ENCODE results near the gene HDAC5. TPM values are rescaled to one million over a fixed set of nuclear protein-coding genes. Genes with fewer than 3 reads are reported as not detected.

HDAC5 gene
- total RNA-seq, 2 experiments from 2014 or later: 24.0 to 24.9 TPM

DNA sequence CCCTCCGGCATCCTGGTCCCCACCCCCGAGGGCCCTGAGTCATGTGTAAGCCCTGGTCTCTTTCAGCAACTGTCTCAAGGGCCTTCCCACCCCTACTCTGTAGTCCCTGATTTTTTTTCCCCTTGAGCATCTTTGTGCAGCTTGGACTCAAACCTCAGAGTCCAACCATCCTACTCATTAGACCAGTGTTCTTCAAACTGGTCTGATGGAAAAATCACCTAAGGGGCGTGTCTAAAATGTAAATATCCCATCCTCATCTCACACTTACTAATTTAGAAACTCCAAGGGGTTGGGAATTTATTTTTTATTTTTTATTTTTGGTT lies 52.3 kb downstream of the HDAC5 start:
- no peak for ATAC-seq
- Mint-ChIP-seq H3K36me3 (ENCODE audit: low read depth) (peaks cover 10% of the 10 kb centered on the region), H3K9me3 (ENCODE audit: insufficient read depth) (no peaks in the 10 kb centered on the region), H3K27ac (peak overlapping the region; percentile 96), H3K4me1 (ENCODE audit: low read depth) (peaks cover 38% of the 10 kb centered on the region), H3K4me3 (peak overlapping the region; percentile 91), H3K27me3 (ENCODE audit: low read depth) (no peaks in the 10 kb centered on the region)
- POLR2A ChIA-PET: interaction anchor here (0.7 to 1.0 kb wide), 4 partner anchors 9 to 63 kb away, joined by 3 to 4 read pairs (median 3); no protein-coding TSS in a partner anchor
- CTCF ChIA-PET: no interaction called here
- no peak for DNase-seq

DNA sequence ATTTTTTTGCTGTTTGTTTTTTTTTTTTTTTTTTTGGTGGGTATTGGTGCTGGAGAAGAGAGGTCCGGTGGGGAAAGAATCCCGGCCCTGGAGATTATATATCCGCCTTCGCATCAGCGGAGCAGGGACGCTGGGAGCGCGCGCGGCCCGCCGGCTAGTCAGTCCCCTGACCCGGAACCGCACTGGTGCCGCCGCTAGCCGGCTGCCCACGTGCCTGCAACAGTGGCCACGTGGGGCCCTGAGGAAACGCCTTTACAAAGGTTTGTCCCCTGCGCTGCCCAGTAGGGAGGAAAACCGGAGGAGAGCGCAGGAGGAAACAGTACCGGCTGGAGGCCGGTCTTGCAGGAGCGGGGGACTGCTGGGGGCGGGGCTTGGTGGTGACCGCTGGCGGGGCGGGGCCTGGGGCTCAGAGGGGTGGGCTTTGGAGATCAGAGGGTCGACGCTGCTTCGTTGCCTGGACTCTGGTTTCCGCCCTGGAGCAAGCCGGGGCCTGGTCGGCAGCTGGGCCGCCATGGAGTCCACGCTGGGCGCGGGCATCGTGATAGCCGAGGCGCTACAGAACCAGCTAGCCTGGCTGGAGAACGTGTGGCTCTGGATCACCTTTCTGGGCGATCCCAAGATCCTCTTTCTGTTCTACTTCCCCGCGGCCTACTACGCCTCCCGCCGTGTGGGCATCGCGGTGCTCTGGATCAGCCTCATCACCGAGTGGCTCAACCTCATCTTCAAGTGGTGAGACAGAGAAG lies 52.8 kb downstream of the HDAC5 start, which contains the start of gene G6PC3:
Gene G6PC3 (plus strand): TSS at position 281 of the 743 bp plus-strand sequence. CDS start 231 bp downstream, at position 512.
- peak; percentile 90 for DNase-seq
- H3K36me3 Mint-ChIP-seq (ENCODE audit: low read depth): peaks cover 7% of the 10 kb centered on the region
- CTCF ChIA-PET: no interaction called here
- POLR2A ChIA-PET: interaction anchor here (0.7 to 1.0 kb wide), 3 partner anchors 9 to 62 kb away, joined by 3 read pairs; no protein-coding TSS in a partner anchor
- H3K4me1 Mint-ChIP-seq (ENCODE audit: low read depth): peaks cover 41% of the 10 kb centered on the region
- no peaks in the 10 kb centered on the region for H3K27me3 Mint-ChIP-seq (ENCODE audit: low read depth)
- no peaks in the 10 kb centered on the region for H3K9me3 Mint-ChIP-seq (ENCODE audit: insufficient read depth)
- H3K4me3 Mint-ChIP-seq: peak within 1 kb of the TSS; percentile 91
- ATAC-seq: peak; percentile 74
- peak within 1 kb of the TSS; percentile 96 for H3K27ac Mint-ChIP-seq

DNA sequence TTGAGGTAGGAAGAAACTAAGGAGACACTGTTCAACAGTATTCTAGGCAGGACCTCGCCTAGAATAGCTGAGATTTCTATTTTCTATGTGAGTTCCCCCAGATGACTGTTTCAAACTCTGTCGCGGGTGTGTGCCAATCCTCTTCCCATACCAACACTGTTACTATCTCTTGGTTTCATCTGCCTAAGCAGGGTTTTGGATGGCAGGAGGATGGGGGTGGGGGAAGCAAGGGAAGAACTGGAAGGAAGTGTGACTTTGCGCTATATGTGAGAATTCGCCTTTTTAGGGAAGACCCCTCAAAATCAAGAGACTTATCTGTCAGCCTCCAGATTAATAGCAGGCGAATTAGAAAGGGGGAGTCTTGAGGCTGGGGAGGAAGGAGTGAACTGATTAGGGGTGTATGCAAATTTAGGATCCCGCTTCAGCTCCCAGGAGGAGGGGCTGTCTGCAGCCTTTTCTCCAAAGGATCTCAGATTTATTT lies 53.4 kb downstream of the HDAC5 start:
- Mint-ChIP-seq H3K4me3 (peak overlapping the region; percentile 91), H3K27ac (peak overlapping the region; percentile 96), H3K4me1 (ENCODE audit: low read depth) (peaks cover 44% of the 10 kb centered on the region), H3K27me3 (ENCODE audit: low read depth) (no peaks in the 10 kb centered on the region), H3K9me3 (ENCODE audit: insufficient read depth) (no peaks in the 10 kb centered on the region), H3K36me3 (ENCODE audit: low read depth) (peaks cover 5% of the 10 kb centered on the region)
- DNase-seq: no peak
- ATAC-seq: no peak
- ChIA-PET CTCF (no interaction called here), POLR2A (no interaction called here)

DNA sequence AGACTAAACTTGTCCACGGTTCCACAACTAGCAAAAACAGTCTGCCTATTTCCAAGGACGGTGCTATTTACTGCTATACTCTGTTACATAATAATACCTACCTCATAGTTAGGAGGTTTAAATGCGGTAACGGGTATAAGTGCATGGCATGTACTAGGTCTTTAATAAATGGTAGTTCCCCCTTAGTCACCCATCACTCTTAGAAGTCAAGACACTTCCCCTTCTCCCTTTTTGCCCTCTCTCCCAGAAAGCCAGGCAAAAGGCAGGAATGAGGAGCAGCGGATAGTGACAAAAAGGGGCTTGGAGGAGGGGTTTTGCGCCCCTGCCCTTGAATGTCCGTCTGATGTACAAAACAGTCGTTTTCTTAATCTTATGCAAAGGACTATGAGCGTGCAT lies 55.9 kb downstream of the HDAC5 start:
- ATAC-seq (no peak), DNase-seq (no peak)
- H3K4me3 Mint-ChIP-seq: peak overlapping the region; percentile 86
- POLR2A ChIA-PET: interaction anchor here (2.1 kb wide), 1 partner anchor 23 kb away, joined by 7 read pairs; no protein-coding TSS in a partner anchor
- H3K36me3 Mint-ChIP-seq (ENCODE audit: low read depth): peaks cover 18% of the 10 kb centered on the region
- H3K27ac Mint-ChIP-seq: peak overlapping the region; percentile 93
- no peaks in the 10 kb centered on the region for H3K9me3 Mint-ChIP-seq (ENCODE audit: insufficient read depth)
- H3K27me3 Mint-ChIP-seq (ENCODE audit: low read depth): no peaks in the 10 kb centered on the region
- CTCF ChIA-PET: no interaction called here
- H3K4me1 Mint-ChIP-seq (ENCODE audit: low read depth): peaks cover 49% of the 10 kb centered on the region

DNA sequence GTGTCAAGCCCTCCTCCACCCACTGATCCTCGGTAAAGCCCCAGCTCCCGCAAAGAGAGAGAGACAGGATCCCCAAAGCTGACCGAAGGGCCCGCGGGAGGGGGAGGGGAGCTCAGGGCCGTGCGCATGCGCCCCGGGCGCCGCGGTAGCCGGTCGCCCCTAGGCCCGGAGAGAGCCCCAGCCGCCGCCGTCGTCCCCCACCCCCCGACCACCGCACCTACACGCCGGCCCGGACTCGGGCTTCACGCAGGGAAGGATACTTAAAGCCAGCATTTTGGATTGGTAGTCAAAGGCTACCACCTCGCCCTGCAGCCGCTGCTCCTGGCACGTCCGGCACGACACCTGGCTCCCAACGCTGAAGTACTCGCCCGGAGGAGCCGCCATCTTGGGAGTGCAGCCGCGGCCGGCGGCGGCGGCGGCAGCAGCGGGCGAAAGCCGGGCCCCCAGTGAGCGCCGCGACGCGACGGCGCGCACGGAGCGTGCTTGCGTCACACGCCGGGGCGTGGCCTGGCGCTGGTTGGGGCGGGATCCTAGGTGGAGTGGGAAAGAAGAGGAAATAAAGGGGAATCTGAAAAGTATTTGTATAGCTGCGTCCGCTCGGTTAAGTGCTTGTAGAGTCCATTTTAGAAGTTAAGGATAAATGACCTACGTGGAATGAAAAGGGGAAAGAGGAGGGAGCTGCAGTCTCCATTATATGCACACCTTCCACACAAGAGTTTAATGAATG lies 57.1 kb downstream of the HDAC5 start, which contains the start of gene LSM12:
Gene LSM12 (minus strand): TSS at position 468 of the 727 bp plus-strand sequence. CDS start 84 bp downstream, at position 384.
- ATAC-seq: peak; percentile 73
- peak within 1 kb of the TSS; percentile 93 for H3K27ac Mint-ChIP-seq
- peak; percentile 91 for DNase-seq
- H3K27me3 Mint-ChIP-seq (ENCODE audit: low read depth): no peaks in the 10 kb centered on the region
- ChIA-PET POLR2A (interaction anchor here (0.7 to 2.1 kb wide), 7 partner anchors 8 to 750 kb away, joined by 3 to 7 read pairs (median 3); partner anchors contain the start of gene HDAC5), CTCF (interaction anchor here (1.3 to 1.9 kb wide), 4 partner anchors 25 to 102 kb away, joined by 4 to 6 read pairs (median 4); partner anchors contain the start of gene HDAC5)
- peaks cover 26% of the 10 kb centered on the region for H3K36me3 Mint-ChIP-seq (ENCODE audit: low read depth)
- no peaks in the 10 kb centered on the region for H3K9me3 Mint-ChIP-seq (ENCODE audit: insufficient read depth)
- H3K4me3 Mint-ChIP-seq: peak within 1 kb of the TSS; percentile 86
- H3K4me1 Mint-ChIP-seq (ENCODE audit: low read depth): peaks cover 43% of the 10 kb centered on the region

- DNase-seq (peak; percentile 33), ATAC-seq (no peak)
- no peaks in the 10 kb centered on the region for H3K27me3 Mint-ChIP-seq (ENCODE audit: low read depth)
- CTCF ChIA-PET: interaction anchor here (1.3 to 1.9 kb wide), 4 partner anchors 25 to 103 kb away, joined by 4 to 6 read pairs (median 4); partner anchors contain the start of gene HDAC5
- H3K27ac Mint-ChIP-seq: peak overlapping the region; percentile 93
- peaks cover 42% of the 10 kb centered on the region for H3K4me1 Mint-ChIP-seq (ENCODE audit: low read depth)
- H3K36me3 Mint-ChIP-seq (ENCODE audit: low read depth): peaks cover 29% of the 10 kb centered on the region
- peak overlapping the region; percentile 86 for H3K4me3 Mint-ChIP-seq
- POLR2A ChIA-PET: interaction anchor here (0.8 to 2.1 kb wide), 5 partner anchors 9 to 750 kb away, joined by 3 to 7 read pairs (median 4); partner anchors contain the start of gene HDAC5
- no peaks in the 10 kb centered on the region for H3K9me3 Mint-ChIP-seq (ENCODE audit: insufficient read depth)
Measured at GRCh38 chr17:44065668-44066203, 57.7 kb downstream of the HDAC5 start.

- H3K4me3 Mint-ChIP-seq: peak overlapping the region; percentile 23
- ATAC-seq: no peak
- ChIA-PET CTCF (interaction anchor here (1.0 to 1.2 kb wide), 2 partner anchors 10 to 23 kb away, joined by 3 to 5 read pairs; no protein-coding TSS in a partner anchor), POLR2A (no interaction called here)
- peak overlapping the region; percentile 19 for H3K27ac Mint-ChIP-seq
- H3K27me3 Mint-ChIP-seq (ENCODE audit: low read depth): no peaks in the 10 kb centered on the region
- H3K4me1 Mint-ChIP-seq (ENCODE audit: low read depth): peaks cover 48% of the 10 kb centered on the region
- H3K36me3 Mint-ChIP-seq (ENCODE audit: low read depth): peaks cover 44% of the 10 kb centered on the region
- DNase-seq: no peak
- no peaks in the 10 kb centered on the region for H3K9me3 Mint-ChIP-seq (ENCODE audit: insufficient read depth)
Measured at GRCh38 chr17:44063704-44064639, 59.5 kb downstream of the HDAC5 start.

DNA sequence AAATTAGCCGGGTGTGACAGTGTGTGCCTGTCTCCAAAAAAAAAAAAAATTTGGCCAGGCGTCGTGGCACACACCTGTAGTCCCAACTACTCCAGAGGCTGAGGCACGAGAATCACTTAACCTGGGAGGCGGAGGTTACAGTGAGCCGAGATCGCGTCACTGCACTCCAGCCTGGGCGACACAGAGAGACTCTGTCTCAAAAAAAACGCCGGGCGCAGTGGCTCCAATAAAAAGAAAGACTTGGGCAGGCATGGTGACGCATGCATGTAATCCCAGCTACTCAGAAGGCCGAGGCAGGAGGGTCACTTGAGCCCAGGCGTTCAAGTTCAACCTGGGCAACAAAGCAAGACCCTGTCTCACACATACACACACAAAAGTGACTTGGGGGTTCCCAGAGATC lies 60.6 kb downstream of the HDAC5 start:
- ATAC-seq (no peak), DNase-seq (no peak)
- H3K9me3 Mint-ChIP-seq (ENCODE audit: insufficient read depth): no peaks in the 10 kb centered on the region
- no peak overlapping the region for H3K4me3 Mint-ChIP-seq
- no peak overlapping the region for H3K27ac Mint-ChIP-seq
- peaks cover 50% of the 10 kb centered on the region for H3K36me3 Mint-ChIP-seq (ENCODE audit: low read depth)
- H3K27me3 Mint-ChIP-seq (ENCODE audit: low read depth): no peaks in the 10 kb centered on the region
- POLR2A ChIA-PET: no interaction called here
- H3K4me1 Mint-ChIP-seq (ENCODE audit: low read depth): peaks cover 51% of the 10 kb centered on the region
- CTCF ChIA-PET: interaction anchor here (1.0 kb wide), 1 partner anchor 11 kb away, joined by 3 read pairs; no protein-coding TSS in a partner anchor

- no peak overlapping the region for H3K4me3 Mint-ChIP-seq
- POLR2A ChIA-PET: no interaction called here
- ATAC-seq (no peak), DNase-seq (no peak)
- peaks cover 50% of the 10 kb centered on the region for H3K36me3 Mint-ChIP-seq (ENCODE audit: low read depth)
- H3K4me1 Mint-ChIP-seq (ENCODE audit: low read depth): peaks cover 41% of the 10 kb centered on the region
- H3K27me3 Mint-ChIP-seq (ENCODE audit: low read depth): no peaks in the 10 kb centered on the region
- CTCF ChIA-PET: interaction anchor here (0.9 to 1.1 kb wide), 2 partner anchors 118 to 284 kb away, joined by 3 read pairs; no protein-coding TSS in a partner anchor
- no peak overlapping the region for H3K27ac Mint-ChIP-seq
- no peaks in the 10 kb centered on the region for H3K9me3 Mint-ChIP-seq (ENCODE audit: insufficient read depth)
Measured at GRCh38 chr17:44061446-44061845, 62.0 kb downstream of the HDAC5 start.

DNA sequence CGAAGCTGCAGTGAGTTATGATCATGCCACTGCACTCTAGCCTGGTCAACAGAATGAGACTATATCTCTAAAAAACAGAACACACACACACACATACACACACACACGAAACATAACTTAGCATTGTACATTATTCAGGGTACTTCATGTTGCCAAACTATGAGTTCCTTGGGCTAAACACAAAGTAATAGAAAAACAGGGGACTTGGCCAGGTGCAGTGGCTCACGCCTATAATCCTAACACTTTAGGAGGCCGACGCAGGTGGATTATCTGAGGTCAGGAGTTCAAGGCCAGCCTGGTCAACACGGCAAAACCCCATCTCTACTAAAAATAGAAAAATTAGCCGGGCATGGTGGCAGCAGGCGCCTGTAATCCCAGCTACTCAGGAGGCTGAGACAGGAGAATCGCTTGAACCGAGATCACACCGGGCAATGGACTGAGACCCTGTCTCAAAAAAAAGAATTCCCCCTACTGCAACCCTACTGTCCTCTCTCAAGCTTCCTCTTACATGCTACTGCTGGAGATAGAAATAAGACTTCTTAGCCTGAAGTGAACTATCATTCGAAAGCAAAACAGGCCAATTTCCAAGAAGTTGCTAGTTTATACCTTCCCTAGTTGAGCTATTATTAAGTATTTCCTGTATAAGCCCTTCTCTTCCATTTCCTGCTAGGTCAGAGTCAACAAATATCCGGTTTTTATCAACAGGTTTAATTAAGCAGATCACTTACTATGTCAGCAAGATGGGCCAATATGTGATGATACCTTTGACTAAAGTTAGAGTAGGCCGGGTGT lies 64.1 kb downstream of the HDAC5 start:
- CTCF ChIA-PET: no interaction called here
- H3K9me3 Mint-ChIP-seq (ENCODE audit: insufficient read depth): no peaks in the 10 kb centered on the region
- DNase-seq (no peak), ATAC-seq (no peak)
- no peaks in the 10 kb centered on the region for H3K27me3 Mint-ChIP-seq (ENCODE audit: low read depth)
- H3K4me1 Mint-ChIP-seq (ENCODE audit: low read depth): peaks cover 35% of the 10 kb centered on the region
- peaks cover 47% of the 10 kb centered on the region for H3K36me3 Mint-ChIP-seq (ENCODE audit: low read depth)
- H3K27ac Mint-ChIP-seq: peak overlapping the region; percentile 3
- H3K4me3 Mint-ChIP-seq: no peak overlapping the region
- POLR2A ChIA-PET: no interaction called here
